GM12878 (cell line): Measurements from ENCODE around the gene RARB.

Source experiments
- CBX3 ChIP-seq: fragments of 200-600 bp; sonication (generic); IDR thresholded peaks from 2 replicates; pipeline ENCODE4 v1.6.1; 2016; ENCODE audit warnings: low read depth, borderline replicate concordance
- RAD51 ChIP-seq: fragments of 450-650 bp; IDR thresholded peaks from 2 replicates; pipeline ENCODE4 v1.6.1; 2016; ENCODE audit warnings: moderate library complexity, mild to moderate bottlenecking, inconsistent platforms
- RB1 ChIP-seq: fragments of 450-650 bp; formaldehyde crosslinking; IDR thresholded peaks from 2 replicates; pipeline ENCODE4 v1.6.1; 2017; ENCODE audit warnings: mild to moderate bottlenecking, borderline replicate concordance
- TF ChIP-seq, protein P1 (sequence below), 3 experiments: IDR thresholded peaks in 2 of 3; conservative IDR thresholded peaks in 1 of 3; 2 replicates each; pipeline ENCODE4 v1.5.1; 2011; ENCODE audit warnings: low read depth in 3 of 3, low read length in 3 of 3, mild to moderate bottlenecking in 3 of 3, control low read depth in 2 of 3, moderate library complexity in 2 of 3, inconsistent platforms in 1 of 3, mixed read lengths in 1 of 3; ENCODE audit not compliant: control insufficient read depth in 2 of 3, insufficient read depth in 1 of 3; ENCODE audit errors: extremely low read depth in 1 of 3

DNA sequence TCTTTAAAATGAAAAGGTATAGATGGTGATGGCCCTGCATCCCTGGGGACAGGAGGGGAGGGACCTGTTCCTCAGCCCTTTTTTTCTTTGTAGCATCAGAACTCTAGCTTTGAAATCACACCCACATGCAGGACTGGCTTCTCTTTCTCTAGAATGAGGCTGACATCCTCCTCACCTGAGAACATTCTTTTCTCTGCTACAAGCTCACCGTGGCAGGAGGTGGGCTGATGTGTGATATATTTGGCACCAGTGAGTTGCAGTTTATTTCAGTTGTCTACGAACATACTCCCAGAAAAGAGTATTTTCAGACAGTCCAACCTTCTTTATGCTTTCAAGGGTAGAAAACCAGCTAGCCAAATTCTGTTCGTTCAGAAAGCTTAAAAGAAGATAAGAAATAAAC, 43.6 kb upstream of the RARB start:
- TF ChIP-seq RAD51 (no peak), RB1 (no peak), CBX3 (no peak)
- TF ChIP-seq, protein P1, sequence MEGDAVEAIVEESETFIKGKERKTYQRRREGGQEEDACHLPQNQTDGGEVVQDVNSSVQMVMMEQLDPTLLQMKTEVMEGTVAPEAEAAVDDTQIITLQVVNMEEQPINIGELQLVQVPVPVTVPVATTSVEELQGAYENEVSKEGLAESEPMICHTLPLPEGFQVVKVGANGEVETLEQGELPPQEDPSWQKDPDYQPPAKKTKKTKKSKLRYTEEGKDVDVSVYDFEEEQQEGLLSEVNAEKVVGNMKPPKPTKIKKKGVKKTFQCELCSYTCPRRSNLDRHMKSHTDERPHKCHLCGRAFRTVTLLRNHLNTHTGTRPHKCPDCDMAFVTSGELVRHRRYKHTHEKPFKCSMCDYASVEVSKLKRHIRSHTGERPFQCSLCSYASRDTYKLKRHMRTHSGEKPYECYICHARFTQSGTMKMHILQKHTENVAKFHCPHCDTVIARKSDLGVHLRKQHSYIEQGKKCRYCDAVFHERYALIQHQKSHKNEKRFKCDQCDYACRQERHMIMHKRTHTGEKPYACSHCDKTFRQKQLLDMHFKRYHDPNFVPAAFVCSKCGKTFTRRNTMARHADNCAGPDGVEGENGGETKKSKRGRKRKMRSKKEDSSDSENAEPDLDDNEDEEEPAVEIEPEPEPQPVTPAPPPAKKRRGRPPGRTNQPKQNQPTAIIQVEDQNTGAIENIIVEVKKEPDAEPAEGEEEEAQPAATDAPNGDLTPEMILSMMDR (IDR thresholded peaks at IDR 0.05 in 2 of 3, conservative IDR thresholded peaks at IDR 0.05 in 1 of 3; ENCODE audit: control insufficient read depth in 2 of 3, extremely low read depth in 1 of 3, insufficient read depth in 1 of 3, low read depth in 3 of 3, low read length in 3 of 3), result no peak
